Measurements from ENCODE around the gene SEC24B.

- TF ChIP-seq, protein P1, sequence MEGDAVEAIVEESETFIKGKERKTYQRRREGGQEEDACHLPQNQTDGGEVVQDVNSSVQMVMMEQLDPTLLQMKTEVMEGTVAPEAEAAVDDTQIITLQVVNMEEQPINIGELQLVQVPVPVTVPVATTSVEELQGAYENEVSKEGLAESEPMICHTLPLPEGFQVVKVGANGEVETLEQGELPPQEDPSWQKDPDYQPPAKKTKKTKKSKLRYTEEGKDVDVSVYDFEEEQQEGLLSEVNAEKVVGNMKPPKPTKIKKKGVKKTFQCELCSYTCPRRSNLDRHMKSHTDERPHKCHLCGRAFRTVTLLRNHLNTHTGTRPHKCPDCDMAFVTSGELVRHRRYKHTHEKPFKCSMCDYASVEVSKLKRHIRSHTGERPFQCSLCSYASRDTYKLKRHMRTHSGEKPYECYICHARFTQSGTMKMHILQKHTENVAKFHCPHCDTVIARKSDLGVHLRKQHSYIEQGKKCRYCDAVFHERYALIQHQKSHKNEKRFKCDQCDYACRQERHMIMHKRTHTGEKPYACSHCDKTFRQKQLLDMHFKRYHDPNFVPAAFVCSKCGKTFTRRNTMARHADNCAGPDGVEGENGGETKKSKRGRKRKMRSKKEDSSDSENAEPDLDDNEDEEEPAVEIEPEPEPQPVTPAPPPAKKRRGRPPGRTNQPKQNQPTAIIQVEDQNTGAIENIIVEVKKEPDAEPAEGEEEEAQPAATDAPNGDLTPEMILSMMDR (IDR thresholded peaks at IDR 0.05; ENCODE audit: borderline replicate concordance, extremely low read depth, low read length, poor library complexity, severe bottlenecking): no peak
- no peak for TF ChIP-seq EZH2 (IDR thresholded peaks at IDR 0.05; ENCODE audit: borderline replicate concordance, low read depth, low read length, severe bottlenecking)
These were observed 36.3 kb downstream of the SEC24B start for GRCh38 chr4:109469915-109470314.

Measured in DND-41 (cell line).